T-helper 2 cell treated with Interferon-gamma antibody and Interleukin-4, amounts not matched to agents 100 ng/mL and 5 ng/mL, for 36 hours (primary cell): Measurements from ENCODE around the gene DHFR2. TPM values are rescaled to one million over a fixed set of nuclear protein-coding genes. Genes with fewer than 3 reads are reported as not detected.
"Not testable (repeated sequence)": the region's sequence is repeated elsewhere in the genome, so short reads cannot be mapped to it uniquely, and the experiment has no call there.

Experiments
- intact Hi-C: fragments of 100-400 bp; cut with micrococcal nuclease; formaldehyde crosslinking; loops from one replicate; pipeline ENCODE4 v1.15.1; 2023
- total RNA-seq: library from RNA; stranded (reverse); gene quantifications from 2 replicates; pipeline ENCODE4 v1.2.3, GENCODE V29; 2022

The DHFR2 gene
- total RNA-seq, 1 donor from 2014 or later: 10.7 TPM

GRCh38 chr3:94065819-94066480 lies 3.2 kb upstream of the DHFR2 start:
- intact Hi-C loops: no loop called here

GRCh38 chr3:94065122-94065521 lies 2.4 kb upstream of the DHFR2 start:
- intact Hi-C loops: no loop called here

GRCh38 chr3:94064243-94064860 lies 1.6 kb upstream of the DHFR2 start:
- intact Hi-C loops: no loop called here

GRCh38 chr3:94063496-94064119 lies 892 bp upstream of the DHFR2 start:
- intact Hi-C loops: loop anchor here (1.0 kb wide), 3 partner anchors 51 to 83 kb away; partner anchors contain the start of gene ARL13B

- intact Hi-C loops: no loop called here
Measured at GRCh38 chr3:94061297-94061696, 1.4 kb downstream of the DHFR2 start.

GRCh38 chr3:94050546-94050945 lies 12.2 kb downstream of the DHFR2 start:
- intact Hi-C loops: no loop called here

DNA sequence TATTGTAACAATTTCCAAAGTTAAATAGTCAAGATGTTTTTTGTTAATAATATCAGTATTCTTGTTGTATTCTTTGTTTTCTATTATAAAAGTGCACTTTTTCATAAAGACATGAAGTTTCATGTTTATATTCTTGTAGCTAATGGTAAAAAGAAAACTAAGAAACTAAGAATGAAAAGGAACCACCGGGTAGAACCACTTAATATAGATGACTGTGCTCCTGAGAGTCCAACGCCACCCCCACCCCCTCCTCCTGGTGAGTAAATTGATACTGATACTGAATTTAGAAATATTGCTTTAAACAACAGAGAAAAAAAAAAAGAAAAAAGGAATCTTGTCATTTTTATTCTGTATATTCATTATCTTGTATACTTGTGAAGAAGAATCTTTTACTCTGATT lies 13.4 kb downstream of the DHFR2 start:
- intact Hi-C loops: no loop called here

- intact Hi-C loops: no loop called here
Measured at GRCh38 chr3:94046533-94046932, 16.2 kb downstream of the DHFR2 start.

- intact Hi-C loops: not testable (repeated sequence)
Measured at GRCh38 chr3:94044100-94044936, 18.4 kb downstream of the DHFR2 start.

- intact Hi-C loops: no loop called here
Measured at GRCh38 chr3:94043285-94043684, 19.4 kb downstream of the DHFR2 start.

DNA sequence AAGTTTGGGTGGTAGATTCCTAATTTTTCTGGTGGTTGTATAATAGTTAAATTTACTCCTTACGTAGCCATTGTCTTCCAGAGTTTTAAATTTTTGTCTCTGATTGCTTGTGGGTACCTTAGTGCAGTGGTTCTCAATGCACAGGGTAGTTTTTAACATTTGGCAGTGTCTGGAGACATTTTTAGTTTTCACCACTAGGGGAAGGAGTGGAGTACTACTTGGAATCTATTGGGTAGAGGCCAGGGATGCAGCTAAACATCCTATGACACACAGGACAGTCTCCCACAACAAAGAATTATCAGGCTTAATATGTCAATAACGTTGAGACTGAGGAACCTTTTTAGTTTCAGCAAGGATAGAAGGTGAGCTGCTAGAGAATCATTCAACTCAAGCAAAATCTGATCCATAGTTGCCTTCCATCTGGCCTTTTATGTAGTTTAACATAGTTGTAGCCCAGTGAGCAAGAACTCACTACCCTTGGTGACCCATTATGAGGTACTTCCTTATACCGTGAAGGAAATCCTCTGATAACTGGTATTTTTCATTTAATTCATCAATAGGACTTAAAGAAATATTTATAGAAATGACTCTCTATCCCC lies 25.7 kb downstream of the DHFR2 start:
- intact Hi-C loops: no loop called here

- intact Hi-C loops: no loop called here
Measured at GRCh38 chr3:94028093-94028837, 34.5 kb downstream of the DHFR2 start, which contains the start of gene STX19. Gene STX19, minus strand, starts transcription at chr3:94028597. Its CDS starts 13,328 bp downstream, at chr3:94015269.

GRCh38 chr3:94026623-94027022 lies 36.1 kb downstream of the DHFR2 start:
- intact Hi-C loops: no loop called here

- intact Hi-C loops: no loop called here
Measured at GRCh38 chr3:94024385-94024784, 38.3 kb downstream of the DHFR2 start.

DNA sequence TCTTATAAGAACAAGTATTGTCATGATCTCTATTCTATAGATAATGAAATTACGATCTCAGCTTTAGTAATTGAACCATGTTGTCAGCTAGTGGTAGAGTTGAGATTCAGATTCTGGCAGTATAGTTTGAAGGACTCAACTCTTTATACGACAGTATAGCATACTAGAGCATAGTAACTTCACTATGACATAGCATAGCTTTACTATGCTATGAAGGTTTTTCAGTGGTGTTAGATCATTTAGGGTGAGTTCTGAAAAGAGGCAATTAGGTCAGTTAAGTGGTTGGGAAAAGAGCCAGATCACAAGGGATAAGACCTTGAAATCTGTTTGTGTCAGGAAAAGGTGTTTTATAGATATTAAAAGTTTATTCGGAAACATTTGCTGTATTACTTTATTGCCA lies 42.4 kb downstream of the DHFR2 start:
- intact Hi-C loops: no loop called here

DNA sequence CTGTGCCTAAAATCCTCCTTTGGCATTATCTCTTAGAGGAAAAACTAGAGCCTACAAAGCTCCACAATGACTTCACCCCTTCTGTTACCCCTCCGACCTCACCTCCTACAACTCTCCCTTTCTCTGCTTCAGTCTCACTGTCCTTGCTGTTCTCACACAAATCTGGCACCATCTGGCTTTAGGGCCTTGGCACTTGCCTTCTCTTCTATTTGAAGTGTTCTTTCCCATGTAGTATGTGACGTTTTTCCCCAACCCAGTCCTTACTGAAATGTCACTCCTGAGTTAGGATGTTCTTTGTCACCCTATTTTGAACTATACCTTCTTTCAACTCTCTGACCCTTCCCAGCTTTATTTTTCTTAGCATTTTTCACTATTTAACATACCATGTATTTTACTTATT lies 43.1 kb downstream of the DHFR2 start:
- intact Hi-C loops: no loop called here

DNA sequence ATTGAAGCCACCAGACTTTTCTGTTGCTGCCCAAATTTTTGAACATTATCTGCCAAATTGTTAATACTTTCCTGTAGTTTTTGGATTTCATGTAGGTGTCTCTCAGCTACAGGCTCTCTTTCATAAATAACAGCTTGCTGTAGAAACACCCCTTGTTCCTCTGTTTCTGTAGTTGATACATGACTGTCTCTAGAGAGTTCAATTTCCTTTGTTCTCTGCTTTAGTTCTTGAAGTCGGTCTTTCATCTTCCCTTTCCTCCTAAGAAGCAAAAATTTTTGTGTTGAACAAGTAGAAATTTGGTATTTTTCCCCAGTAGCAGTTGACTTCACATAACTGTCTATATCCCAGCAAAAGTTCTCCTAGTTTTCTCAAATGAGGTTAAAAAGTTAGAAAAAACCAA lies 47.7 kb downstream of the DHFR2 start:
- intact Hi-C loops: no loop called here

DNA sequence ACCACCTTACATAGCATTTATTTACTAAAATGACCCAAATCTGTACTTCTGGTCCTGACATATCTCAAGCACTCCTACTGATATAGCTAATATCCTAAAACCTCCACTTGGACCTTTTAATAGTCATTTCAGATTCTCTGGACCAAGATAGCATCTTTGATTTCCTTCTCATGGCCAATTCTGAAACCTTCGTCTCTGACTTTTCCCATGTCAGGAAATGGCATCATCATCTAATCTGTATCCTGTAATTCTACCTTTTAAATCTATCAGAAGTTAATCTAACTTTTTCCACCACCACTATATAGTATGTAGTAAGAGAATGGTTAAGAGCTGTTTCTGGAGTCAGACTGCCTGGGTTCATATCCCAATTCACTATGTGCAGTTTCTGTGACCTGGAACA lies 50.5 kb downstream of the DHFR2 start:
- intact Hi-C loops: loop anchor here (1.0 kb wide), 1 partner anchor 51 kb away; the partner anchor contains the start of gene NSUN3

GRCh38 chr3:94011233-94011711 lies 51.4 kb downstream of the DHFR2 start:
- intact Hi-C loops: no loop called here

DNA sequence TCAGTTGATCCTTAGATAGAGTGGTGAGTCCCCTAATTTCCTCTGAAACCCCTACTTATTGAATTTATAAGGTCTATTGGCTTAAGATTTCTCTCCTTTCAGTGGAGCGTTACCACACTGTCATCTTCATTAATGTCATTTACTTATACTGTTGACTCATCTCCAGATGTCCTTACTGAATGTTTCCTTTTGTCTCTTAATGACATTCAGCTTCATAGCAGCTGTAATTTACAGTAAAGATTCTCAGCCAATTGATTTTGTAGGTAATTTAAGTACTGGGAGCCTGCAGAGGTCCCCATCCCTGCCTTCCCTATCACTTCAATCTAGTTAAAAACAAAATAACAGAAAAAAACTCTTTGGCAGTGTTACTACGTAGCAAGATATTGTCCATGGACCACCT lies 53.1 kb downstream of the DHFR2 start:
- intact Hi-C loops: no loop called here
